AG04449 (cell line): ENCODE measurements around the gene DUSP2.

Experiments used
- CTCF ChIA-PET: fragments of 350-600 bp; formaldehyde crosslinking; extraction: SDS; loops from one replicate; lab custom pipeline; 2021; ENCODE audit warnings: antibody characterized with exemption; lab: Yijun Ruan, JAX
- POLR2A ChIA-PET: fragments of 400-600, 350-600 bp; formaldehyde crosslinking; extraction: SDS; loops from one replicate; lab custom pipeline; 2020; ENCODE audit warnings: antibody characterized with exemption, inconsistent platforms; lab: Yijun Ruan, JAX
- DNase-seq: peaks from one replicate; pipeline ENCODE4 v3.0.0-alpha.2; 2010; ENCODE audit warnings: low read depth, low spot score
- H3K4me3 ChIP-seq: 2 replicates; pipeline ENCODE4 v1.5.1; 2011; ENCODE audit warnings: low read depth, mild to moderate bottlenecking, control low read depth, low read length
- TF ChIP-seq, protein P1 (sequence below): IDR thresholded peaks from one replicate; pipeline ENCODE4 v1.5.1; 2011; ENCODE audit warnings: mild to moderate bottlenecking, moderate library complexity, low read length, control low read depth, inconsistent platforms; ENCODE audit not compliant: insufficient read depth; ENCODE audit errors: missing control alignments

DUSP2 gene

GRCh38 chr2:96154506-96155380 lies 9.5 kb upstream of the DUSP2 start:
- DNase-seq = no peak
- ChIA-PET CTCF (interaction anchor here (1.8 kb wide), 1 partner anchor 110 kb away, joined by 6 read pairs; no protein-coding TSS in a partner anchor), POLR2A (no interaction called here)
- TF ChIP-seq, protein P1, sequence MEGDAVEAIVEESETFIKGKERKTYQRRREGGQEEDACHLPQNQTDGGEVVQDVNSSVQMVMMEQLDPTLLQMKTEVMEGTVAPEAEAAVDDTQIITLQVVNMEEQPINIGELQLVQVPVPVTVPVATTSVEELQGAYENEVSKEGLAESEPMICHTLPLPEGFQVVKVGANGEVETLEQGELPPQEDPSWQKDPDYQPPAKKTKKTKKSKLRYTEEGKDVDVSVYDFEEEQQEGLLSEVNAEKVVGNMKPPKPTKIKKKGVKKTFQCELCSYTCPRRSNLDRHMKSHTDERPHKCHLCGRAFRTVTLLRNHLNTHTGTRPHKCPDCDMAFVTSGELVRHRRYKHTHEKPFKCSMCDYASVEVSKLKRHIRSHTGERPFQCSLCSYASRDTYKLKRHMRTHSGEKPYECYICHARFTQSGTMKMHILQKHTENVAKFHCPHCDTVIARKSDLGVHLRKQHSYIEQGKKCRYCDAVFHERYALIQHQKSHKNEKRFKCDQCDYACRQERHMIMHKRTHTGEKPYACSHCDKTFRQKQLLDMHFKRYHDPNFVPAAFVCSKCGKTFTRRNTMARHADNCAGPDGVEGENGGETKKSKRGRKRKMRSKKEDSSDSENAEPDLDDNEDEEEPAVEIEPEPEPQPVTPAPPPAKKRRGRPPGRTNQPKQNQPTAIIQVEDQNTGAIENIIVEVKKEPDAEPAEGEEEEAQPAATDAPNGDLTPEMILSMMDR = no peak
- no peak overlapping the region for H3K4me3 ChIP-seq

DNA sequence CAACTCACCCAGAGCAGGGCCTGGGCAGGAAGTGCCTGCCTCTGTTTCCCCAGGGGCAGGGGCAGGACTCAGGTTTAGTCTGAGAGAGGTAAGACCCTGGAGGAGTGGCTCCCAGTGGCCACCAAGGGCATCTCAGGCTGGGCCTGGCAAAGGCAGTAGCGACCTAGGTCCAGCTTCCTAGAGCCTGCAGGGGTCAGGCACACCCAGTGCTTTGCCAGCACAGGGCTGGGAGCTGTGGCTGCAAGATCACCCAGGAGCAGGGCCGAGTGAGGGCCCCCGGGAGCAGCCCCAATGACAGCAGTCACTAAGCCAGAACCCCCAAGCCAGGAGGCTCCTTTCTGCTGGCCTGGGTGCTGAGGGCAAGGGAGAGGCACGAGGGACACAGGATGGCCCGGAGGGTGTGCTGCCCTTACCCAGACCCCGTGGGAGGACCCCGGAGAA lies 8.8 kb upstream of the DUSP2 start:
- TF ChIP-seq, protein P1 = no peak
- ChIA-PET CTCF (interaction anchor here (1.1 to 1.8 kb wide), 2 partner anchors 21 to 111 kb away, joined by 5 to 6 read pairs; no protein-coding TSS in a partner anchor), POLR2A (interaction anchor here (1.1 kb wide), 1 partner anchor 9 kb away, joined by 3 read pairs; no protein-coding TSS in a partner anchor)

GRCh38 chr2:96153291-96153713 lies 8.1 kb upstream of the DUSP2 start:
- DNase-seq = no peak
- H3K4me3 ChIP-seq = no peak overlapping the region
- TF ChIP-seq, protein P1 = no peak
- ChIA-PET POLR2A (interaction anchor here (1.1 kb wide), 1 partner anchor 9 kb away, joined by 3 read pairs; no protein-coding TSS in a partner anchor), CTCF (interaction anchor here (1.1 to 1.8 kb wide), 2 partner anchors 21 to 111 kb away, joined by 5 to 6 read pairs; no protein-coding TSS in a partner anchor)

More for the DNA sequence above, 8.8 kb upstream of the DUSP2 start:
- H3K4me3 ChIP-seq = no peak overlapping the region
- no peak for DNase-seq

GRCh38 chr2:96152304-96153161 lies 7.3 kb upstream of the DUSP2 start:
- ChIA-PET CTCF (interaction anchor here (1.1 to 5.7 kb wide), 4 partner anchors 14 to 160 kb away, joined by 3 to 41 read pairs (median 18); partner anchors contain the start of gene ASTL), POLR2A (interaction anchor here (1.1 kb wide), 1 partner anchor 8 kb away, joined by 3 read pairs; no protein-coding TSS in a partner anchor)
- TF ChIP-seq, protein P1 = no peak
- H3K4me3 ChIP-seq = no peak overlapping the region
- no peak for DNase-seq

GRCh38 chr2:96151595-96152303 lies 6.5 kb upstream of the DUSP2 start:
- TF ChIP-seq, protein P1 = no peak
- H3K4me3 ChIP-seq = no peak overlapping the region
- ChIA-PET POLR2A (no interaction called here), CTCF (interaction anchor here (1.1 to 5.7 kb wide), 4 partner anchors 11 to 159 kb away, joined by 3 to 41 read pairs (median 18); partner anchors contain the start of gene ASTL)
- DNase-seq = no peak
